Measurements from ENCODE around the gene PVR.
A peak's percentile ranks its signal among the peaks of the same experiment; 100 is the strongest.
"Not testable (repeated sequence)": the region's sequence is repeated elsewhere in the genome, so short reads cannot be mapped to it uniquely, and the experiment has no call there.

PVR gene

DNA sequence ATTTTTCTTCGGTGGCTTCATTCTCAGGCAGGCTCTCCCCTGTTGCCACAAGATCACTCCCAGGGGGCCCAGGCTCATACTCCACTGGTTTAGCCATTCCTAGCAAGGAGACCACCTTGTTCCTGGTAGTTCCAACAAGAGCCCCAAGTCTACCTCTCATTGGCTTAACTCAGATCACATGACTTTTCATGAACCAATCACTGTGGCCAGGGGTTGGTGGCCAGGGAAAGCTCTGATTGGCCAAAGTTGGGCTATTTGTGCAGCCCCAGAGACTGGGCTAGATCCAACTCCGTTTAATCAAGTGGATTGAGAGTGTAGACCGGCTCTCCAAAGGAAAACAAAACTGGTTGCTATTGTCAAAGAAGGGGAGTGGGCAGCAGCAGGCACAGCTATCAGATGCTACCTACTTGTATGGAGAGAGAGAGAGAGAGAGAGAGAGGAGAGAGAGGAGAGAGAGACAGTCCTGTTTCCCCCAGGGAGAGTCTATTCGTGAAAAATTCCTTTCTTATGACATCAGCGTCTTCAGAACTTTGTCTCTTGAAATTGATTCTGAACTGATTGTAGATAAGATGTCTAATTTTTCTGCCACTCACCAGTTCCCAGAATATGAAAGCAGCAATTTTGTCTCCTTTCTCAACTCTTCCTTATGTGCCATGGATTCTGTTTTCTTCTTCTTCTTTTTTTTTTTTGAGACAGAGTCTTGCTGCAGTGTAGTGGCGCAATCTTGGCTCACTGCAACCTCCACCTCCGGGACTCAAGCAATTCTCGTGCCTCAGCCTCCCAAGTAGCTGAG is 33.5 kb downstream of the PVR start:
- FAIRE-seq: peak; percentile 44

DNA sequence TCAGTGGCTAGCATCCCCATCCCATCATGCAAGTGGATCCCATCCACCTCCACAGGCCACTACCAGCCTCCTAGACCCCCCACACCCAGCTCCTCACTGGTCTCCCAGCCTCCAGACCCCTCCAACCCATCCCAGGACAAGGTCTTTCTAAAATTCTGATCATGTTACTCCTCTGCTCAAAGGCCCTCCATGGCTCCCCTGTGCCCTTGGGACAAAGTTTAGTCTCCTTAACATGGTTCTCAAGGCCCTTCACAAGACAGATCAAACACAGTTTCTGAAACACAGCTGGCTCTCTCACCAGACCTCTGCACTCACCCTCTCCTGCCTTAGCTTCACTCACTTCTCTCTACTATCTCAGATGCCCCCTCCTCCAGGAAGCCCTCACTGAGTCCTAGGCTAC is 36.8 kb downstream of the PVR start:
- FAIRE-seq: no peak

DNA sequence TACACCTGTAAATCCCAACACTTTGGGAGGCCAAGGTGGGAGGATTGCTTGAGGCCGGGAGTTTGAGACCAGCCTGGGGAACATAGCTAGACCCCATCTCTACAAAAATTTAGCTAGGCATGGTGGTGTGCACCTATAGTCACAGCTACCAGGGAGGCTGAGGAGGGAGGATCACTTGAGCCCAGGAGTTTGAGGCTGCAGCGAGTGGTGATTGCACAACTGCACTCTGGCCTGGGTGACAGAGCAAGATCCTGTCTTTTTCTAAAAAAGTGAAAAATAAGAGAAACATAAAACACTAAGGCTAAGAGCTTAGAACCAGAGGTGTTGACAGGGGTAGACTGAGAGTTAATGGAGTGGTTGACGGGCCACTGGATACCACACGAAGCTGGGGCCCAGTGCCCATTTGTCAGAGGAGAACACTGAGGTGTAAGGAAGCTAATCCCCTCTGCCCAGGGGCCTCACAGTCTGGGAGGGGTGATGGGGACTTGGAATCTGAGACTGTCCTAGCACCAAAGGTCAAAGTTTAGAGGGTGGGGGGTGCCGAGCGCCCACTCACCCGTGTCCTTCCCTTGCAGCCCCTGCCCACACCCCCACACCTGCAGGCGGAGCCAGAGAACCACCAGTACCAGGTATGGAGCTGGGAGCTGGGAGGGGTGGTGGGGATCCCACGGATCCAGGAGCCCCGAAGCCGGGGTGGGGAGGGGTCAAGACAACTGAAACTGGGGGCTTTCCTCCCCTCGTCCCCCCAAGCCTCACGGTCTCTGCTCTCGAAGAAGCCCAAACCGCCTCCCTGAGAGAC is 38.5 kb downstream of the PVR start:
- FAIRE-seq: no peak

DNA sequence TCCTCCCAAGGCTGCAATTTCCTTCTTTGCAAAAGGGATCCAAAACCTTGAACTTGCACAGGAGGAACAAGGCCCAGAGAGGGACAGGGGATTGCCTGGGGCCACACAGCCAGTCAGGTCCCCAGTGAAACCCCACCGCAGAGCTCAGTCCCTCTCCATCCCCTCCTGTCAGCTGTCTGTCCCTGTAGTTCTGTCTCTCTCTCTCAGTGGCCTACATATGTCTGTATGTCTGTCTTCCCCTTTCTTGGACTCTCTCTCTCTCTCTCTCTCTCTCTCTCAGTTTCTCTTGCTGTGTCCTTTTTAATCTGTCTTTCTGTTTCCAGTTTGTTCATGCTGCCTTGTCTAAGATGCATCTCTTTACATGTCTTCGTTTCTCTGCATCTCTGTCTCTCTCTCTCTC is 39.1 kb downstream of the PVR start:
- FAIRE-seq: no peak

DNA sequence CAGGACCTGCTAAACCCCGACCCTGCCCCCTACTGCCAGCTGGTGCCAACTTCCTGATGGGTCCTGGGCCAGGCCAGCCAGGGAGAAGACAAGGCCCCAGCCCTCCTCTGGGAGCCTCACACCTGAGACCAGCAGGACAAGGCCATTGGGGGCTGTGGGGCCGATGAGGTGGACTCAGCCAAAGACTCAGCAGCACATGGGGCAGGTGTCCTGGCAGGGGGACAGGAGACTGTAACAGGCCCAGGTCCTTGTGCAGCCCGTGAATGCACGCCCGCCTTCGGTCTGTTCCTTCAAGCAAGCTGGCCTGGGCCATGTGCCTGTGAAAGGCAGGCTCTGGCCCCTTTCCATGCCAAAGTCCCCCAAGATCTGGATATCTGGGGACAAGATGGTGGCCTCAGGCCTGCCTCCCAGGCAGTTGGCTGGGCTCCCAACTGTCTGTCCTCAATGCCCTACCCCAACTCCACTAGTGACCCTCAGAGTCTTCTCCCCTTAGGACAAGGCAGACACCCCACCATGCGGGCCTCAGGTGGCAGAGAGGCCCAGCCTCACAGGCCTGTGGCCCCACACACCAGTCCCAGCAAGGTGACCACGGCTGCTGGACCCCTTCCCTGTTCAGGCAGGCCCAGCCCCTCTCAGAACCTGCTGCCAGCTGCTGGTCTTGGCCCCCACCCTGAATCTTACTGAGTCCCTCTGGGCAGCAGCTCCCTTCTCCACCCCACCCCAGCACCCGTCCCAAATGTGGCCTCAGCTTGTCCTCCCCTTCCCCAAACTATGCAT is 39.9 kb downstream of the PVR start:
- no peak for FAIRE-seq

DNA sequence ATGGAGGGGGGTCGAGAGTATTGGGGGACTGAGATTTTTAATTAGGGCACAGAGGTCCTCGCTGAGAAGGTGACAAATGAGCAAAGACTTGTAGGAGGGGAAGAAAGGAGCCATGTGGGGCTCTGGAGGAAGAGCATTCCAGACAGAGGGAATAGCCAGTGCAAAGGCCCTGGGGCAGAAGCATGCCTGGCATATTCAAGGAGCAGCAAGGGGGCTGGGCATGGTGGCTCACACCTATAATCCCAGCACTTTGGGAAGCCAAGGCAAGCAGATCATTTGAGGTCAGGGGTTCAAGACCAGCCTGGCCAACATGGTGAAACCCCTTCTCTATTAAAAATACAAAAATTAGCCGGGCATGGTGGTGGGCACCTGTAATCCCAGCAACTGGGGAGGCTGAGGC is 40.7 kb downstream of the PVR start:
- not testable (repeated sequence) for FAIRE-seq

DNA sequence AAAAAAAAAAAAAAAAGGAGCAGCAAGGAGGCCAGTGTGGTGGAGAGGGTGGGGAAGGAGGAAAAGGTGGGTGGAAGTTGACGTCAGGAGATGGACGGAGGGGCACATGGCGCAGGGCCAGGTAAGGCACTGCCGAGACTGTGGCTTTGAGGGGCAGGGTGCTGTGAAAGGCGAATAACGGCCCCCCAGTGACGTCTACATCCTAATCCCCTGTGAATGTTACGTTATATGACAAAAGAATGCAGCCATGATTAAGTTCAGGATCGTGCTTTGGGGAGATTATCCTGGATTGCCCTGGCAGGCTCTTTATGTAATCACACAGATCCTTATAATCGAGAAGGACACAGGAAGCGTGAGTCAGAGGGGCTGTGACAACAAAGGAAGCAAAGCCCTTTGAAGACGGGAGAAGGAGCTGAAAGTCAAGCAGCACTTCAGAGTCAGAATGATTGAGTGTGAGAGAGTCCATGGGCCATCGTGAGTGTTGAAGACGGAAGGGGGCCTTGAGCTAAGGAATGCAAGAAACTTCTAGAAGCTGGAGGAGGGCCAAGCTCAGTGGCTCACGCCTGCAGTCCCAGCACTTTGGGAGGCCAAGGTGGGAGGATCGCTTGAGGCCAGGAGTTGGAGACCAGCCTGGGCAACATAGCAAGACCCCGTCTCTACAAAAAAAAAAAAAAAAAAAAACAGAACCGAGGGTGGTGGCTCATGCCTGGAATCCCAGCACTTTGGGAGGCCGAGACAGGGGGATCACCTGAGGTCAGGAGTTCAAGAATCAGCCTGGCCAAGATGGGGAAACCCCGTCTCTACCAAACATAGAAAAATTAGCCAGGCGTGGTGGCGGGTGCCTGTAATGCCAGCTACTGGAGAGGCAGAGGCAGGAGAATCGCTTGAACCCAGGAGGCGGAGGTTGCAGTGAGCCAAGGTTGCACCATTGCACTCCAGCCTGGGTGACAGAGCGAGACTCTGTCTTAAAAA is 41.5 kb downstream of the PVR start:
- no peak for FAIRE-seq

DNA sequence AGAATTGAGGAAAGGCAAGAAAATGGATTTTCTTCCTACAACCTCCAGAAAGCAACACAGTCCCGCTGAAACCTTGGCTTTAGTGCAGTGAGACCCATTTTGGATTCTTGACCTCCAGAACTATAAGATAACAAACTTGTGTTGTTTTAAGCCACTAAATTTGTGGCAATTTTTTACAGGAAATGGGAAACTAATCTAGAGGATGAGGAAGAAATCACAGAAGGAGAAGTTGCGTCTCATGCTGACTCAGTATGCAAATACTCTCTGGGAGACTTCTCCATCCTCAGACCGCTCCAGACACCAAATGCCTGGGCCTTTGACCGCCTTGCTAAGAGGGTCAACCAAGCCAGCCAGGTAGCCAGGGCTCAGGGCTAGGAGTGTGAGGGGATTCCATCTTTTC is 42.2 kb downstream of the PVR start:
- no peak for FAIRE-seq

DNA sequence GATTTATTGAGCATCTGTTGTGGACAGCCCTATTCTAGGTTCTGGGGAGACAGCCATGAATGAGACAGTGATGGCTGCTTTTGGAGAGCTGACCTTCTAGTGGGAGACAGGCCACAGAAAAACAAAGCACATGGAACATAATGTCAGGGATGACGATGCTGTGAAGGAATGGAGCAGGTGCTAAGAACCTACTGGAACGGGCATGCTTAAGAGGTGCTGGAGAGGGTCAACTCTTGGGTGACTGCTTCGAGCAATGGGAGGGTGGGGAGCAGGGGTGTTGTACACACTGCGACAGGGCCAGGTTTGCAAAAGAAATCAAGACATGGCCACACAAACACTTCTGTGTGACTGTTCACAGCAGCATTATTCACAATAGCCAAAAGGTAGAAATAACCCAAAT is 43.2 kb downstream of the PVR start:
- no peak for FAIRE-seq

DNA sequence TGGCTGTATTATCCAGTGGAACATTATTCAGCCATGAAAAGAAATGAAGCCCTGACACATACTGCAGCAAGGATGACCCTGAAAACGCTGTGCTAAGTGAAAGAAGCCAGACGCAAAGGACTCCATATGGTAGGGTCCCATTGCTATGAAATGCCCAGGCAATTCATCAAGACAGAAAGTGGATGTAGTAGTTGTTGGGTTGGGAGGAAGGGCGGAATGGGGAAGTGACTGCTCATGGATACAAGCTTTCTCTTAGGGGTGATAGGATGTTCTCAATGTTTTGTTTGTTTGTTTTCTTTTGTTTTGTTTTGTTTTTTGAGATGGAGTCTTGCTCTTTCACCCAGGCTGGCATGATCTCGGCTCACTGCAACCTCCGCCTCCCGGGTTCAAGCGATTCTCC is 44.2 kb downstream of the PVR start:
- FAIRE-seq: no peak

DNA sequence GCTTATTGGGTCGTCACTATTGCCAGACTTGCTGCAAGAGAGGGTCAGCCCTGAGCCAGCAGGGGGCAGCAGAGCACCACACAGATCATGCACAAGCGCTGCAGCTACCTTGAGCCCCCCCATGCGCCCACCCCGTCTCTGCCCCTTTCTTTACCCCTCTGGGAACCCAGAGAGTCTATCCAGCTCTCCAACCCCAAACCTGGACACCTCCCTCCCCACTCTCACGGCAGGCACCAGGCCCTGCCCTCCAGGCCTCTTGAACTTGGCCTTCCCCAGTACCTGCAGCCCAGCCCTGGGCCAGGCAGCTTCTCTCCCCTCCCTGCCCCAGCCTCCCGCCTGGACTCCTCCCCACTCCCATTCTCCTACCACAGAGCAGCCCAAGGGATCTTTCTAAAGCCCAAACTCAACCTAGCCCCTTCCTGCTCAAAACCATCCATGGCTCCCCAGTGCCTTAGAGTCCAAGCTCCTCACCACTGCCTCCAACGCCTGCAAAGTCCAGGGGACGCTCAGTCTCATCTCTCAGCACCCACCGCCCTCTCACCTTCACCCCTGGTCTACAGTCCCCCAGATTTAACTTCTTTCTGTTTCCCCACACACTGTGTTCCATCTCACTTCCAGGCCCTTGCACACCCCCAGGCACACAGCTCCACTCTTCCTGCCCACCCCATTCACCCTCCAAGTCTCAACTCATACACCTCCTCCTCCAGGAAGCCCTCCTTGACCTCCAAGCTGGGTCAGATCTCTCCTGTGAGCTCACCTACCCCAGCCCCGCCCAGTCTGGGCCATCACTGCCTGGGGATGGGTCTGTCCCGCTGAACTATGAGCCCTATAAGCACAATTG is 45.8 kb downstream of the PVR start:
- no peak for FAIRE-seq

DNA sequence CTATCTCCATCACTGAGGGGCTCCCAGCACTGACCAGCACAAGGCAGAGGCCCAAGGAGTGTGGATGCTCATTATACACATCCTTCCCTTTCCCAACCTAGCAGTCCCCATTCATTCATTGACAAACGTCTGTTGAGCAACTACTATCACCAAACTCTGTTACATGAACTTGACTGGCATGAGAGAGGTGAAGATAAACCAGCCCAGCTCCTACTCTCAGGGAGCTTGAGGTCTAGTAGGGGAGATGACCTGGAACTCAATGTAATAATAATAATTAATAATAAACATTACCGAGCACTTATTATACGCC is 46.4 kb downstream of the PVR start:
- no peak for FAIRE-seq

DNA sequence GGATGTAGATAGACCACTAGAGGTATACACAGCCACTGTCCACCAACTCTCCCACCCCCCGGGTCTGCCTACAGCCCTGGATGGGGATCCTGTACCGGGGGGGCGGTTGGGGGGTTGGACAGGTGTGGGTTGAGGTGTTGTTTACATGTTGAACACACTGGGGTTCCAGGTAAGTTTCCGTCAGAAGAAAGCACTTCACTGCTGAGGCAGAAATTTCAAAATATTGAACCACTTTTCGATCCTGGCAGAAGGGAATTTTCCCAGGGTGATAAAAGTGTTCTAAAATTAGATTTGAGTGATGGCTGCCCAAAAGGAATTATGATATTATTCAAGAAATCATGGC is 48.6 kb downstream of the PVR start:
- no peak for FAIRE-seq

DNA sequence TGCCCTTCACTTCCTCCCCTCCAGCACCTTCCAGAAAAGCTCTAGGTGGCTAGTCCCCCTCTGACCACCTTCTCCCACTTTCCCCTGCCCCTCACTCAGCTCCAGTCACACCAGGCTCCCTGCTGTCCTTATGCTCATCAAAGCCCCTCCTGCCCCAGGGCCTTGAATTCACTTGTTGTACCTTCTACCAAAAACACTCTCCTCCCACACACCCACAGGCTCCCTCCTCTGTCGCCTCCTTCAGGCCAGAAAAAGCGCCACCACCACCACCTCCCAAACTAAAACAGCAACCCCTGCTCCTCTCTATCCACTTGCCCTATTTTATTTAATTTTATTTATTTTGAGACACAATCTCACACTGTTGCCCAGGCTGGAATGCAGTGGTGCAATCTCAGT is 50.5 kb downstream of the PVR start:
- no peak for FAIRE-seq

DNA sequence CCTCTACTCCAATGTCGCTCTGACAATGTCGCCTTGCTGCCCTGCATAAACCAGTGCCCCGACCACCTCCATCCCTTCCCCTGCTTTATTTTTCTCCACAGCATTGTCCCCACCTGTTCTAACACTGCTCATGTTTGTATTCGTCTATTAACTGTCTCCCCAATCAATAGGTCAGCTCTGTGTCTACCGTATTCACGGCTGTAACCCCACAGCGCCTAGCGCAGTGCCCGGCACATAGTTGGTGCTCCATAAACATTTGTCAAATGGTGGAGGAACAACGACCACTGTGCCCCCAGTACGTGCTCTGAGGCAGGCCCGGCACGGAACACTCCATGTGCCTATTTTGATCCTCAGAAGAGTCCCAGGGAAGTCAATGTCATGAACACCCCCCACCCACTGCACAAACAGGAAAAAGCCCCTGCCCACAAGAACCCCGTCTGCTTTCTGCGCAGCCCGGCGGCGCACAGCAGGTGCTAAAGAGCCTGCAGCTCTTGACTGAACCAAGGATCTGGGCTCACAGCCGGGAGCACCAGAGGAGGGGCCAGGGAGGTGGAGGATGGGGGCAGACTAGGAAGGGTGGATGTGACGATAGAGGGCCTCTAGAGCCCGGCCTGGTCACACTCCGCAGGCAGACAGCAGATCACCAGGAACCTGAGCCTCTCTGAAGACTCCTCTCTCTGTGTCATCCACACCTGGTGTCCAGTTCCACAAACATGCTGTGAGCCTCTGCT is 53.4 kb downstream of the PVR start:
- no peak for FAIRE-seq

DNA sequence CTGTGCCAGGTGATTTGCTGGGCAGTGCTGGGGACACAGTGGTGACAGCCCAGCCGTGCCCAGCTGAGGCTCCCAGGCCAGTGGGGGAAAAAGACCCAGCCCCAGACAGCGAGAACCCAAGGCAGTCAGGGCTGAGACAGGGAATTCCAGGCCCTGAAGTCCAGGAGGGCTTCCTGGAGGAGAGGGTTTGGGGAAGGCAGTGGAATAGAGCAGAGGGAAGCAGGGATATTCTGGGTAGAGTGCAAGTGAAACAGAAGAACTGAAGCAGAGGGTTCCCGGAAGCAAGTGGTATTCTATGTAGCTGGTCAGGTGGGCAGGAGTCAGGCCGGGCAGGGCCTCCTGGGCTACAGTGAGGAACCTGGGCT is 53.9 kb downstream of the PVR start:
- no peak for FAIRE-seq

DNA sequence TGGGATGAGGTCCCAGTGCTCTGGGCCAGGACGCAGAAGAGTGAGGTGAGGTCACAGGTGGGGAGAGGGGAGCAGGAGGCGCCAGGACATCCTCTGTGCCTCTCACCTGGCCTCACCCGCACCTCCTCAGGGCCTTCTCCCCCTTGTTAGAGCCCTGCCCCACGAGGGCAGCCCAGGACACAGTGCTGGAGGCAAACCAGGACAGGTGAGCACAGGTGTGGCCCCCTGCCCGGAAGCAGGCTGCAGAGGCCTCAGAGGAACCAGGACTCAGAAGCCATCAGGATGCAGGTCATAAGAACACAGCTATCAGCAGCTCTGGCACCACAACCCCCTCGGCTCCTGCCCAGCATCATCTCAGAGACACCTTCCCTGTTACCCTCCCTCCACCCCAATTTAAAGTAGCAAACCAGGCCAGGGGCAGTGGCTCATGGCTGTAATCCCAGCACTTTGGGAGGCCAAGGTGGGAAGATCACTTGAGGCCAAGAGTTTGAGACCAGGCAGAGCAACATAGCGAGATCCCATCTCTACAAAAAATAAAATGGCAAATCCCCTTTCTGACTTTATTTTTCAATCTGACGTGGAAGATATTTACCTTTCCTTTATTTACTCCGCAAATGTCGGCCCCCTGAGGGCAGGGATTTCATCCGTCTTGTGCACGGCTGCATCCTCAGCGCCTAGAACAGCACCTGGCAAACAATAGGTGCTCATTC is 54.9 kb downstream of the PVR start, which contains the start of gene CEACAM16:
Gene CEACAM16, plus strand, starts transcription at position 660 of the 710 bp plus-strand sequence. CDS start 2,306 bp downstream, outside the sequence.
- FAIRE-seq: no peak

DNA sequence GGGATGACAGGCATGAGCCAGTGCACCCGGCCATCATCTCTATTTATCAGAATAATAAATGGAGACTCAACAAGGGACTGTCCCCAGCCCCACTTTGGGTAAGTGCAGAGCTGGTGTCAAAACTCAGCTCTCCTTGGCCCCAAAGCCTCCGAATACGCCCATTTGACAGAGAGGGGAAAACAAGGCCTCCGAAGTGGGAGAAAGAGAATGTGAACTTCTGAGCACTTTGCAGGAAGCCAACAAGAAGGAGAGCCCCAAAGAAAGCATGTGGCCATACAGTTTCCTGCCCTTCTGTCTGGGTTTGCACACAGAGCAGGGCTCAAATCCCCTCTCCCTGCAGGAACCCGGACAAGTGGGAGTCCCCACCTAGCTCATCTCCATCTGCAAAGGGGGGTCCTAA is 56.8 kb downstream of the PVR start:
- FAIRE-seq: no peak

DNA sequence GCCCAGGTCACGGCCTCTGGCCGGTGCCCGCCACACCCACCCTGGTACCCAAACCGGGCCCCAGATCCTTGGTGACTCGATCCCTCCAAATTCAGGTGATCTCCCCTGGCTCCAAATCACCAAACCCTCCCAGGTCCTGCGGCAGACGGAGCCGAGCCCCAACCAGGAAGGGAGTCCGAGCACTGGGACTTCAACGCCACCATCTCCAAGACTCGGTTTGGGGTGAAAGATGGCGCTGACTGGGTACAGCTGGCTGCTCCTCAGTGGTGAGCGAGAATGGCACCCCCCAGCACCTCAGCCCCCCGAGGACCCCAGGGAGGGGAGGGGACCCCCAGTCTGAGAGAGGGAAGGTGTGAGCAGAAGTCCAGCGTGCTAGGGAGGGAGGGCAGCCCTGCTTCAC is 57.5 kb downstream of the PVR start:
- no peak for FAIRE-seq

DNA sequence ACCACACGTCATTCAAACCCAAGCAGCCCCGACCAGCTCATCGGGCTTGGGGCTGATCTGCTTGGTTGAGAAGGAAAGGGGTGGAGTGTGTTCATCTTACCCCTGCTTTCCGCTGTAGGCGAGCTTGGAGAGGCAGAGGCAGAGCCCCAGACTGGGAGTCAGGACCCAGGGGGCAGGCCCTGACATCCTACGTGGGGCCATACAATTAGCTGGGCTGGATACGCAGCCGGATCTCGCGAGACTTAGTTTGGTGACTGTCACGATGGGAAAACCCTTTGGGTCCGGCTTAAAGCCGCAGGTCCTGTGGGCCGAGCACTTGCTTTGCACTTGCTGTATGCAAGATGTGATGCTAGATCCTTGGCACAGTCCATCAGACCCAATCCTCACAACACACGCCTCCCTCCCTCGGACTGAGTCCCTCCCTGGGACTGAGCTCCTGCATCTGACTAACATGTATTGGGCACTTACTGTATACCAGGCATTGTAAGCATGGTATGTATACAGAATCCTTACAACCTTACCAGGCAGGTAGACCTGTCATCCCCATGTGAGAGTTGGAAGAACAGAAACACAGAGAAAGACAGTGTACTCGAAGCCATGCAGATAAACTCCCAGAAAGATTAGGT is 59.0 kb downstream of the PVR start:
- FAIRE-seq: no peak
